ENCODE results near the gene ZGLP1. TPM values are rescaled to one million over a fixed set of nuclear protein-coding genes. Genes with fewer than 3 reads are reported as not detected.
A peak's percentile ranks its signal among the peaks of the same experiment; 100 is the strongest.

ZGLP1 gene
- total RNA-seq, 1 donor from 2014 or later: 3.4 TPM

DNA sequence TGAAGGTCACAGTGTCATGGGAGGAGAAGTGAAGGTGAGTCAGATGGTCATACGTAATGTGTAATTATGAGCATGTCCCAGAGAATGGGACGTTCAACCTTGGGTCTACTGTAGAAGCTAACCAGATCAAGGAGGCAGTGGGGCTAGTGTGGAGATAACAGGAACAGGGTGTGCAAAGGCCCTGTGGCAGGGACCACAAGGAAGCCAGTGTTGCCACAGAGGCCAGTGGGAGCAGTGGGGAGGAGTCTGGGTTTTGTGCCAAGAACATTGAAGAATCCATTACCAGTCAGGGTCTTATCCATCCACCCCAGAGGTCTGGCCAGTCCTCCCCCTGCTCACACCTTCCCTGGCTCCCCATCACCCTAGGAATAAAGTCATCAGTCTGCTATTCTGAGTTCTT lies 54.3 kb downstream of the ZGLP1 start:
- H3K4me3 Mint-ChIP-seq (ENCODE audit: unreplicated experiment): peak overlapping the region; percentile 2
- FAIRE-seq: no peak

More for the DNA sequence above, 54.3 kb downstream of the ZGLP1 start:
- DNase-seq (ENCODE audit: low read depth): no peak
- Histone ChIP-seq H4K20me1 (ENCODE audit: insufficient read depth, low read length) (peaks cover 14% of the 10 kb centered on the region), H3K4me2 (ENCODE audit: low read length) (no peak overlapping the region), H3K27ac (ENCODE audit: low read depth, low read length) (no peak overlapping the region), H3K4me3 (ENCODE audit: insufficient read depth, low read depth, low read length) (no peak overlapping the region), H3K27me3 (ENCODE audit: insufficient read depth, low read length) (no peaks in the 10 kb centered on the region), H3K9me3 (ENCODE audit: insufficient read depth, low read depth, low read length) (no peaks in the 10 kb centered on the region), H2AFZ (ENCODE audit: low read depth, low read length) (no peak overlapping the region), H3K9ac (ENCODE audit: low read length) (no peak overlapping the region), H3K79me2 (ENCODE audit: insufficient read depth, low read length) (peaks cover 23% of the 10 kb centered on the region), H3K36me3 (ENCODE audit: insufficient read depth, low read length) (peaks cover 14% of the 10 kb centered on the region), H3K4me1 (ENCODE audit: insufficient read depth, low read length) (peaks cover 20% of the 10 kb centered on the region)
- peaks cover 31% of the 10 kb centered on the region for H3K36me3 Mint-ChIP-seq (ENCODE audit: low read depth, unreplicated experiment)
- TF ChIP-seq, protein P1, sequence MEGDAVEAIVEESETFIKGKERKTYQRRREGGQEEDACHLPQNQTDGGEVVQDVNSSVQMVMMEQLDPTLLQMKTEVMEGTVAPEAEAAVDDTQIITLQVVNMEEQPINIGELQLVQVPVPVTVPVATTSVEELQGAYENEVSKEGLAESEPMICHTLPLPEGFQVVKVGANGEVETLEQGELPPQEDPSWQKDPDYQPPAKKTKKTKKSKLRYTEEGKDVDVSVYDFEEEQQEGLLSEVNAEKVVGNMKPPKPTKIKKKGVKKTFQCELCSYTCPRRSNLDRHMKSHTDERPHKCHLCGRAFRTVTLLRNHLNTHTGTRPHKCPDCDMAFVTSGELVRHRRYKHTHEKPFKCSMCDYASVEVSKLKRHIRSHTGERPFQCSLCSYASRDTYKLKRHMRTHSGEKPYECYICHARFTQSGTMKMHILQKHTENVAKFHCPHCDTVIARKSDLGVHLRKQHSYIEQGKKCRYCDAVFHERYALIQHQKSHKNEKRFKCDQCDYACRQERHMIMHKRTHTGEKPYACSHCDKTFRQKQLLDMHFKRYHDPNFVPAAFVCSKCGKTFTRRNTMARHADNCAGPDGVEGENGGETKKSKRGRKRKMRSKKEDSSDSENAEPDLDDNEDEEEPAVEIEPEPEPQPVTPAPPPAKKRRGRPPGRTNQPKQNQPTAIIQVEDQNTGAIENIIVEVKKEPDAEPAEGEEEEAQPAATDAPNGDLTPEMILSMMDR (IDR thresholded peaks at IDR 0.05; ENCODE audit: insufficient read depth, low read depth, low read length): no peak
- no peak for TF ChIP-seq EZH2 (IDR thresholded peaks at IDR 0.05; ENCODE audit: insufficient read depth, low read length)
- H3K27ac Mint-ChIP-seq (ENCODE audit: unreplicated experiment): no peak overlapping the region
- no peaks in the 10 kb centered on the region for H3K27me3 Mint-ChIP-seq (ENCODE audit: low read depth, unreplicated experiment)
- no peaks in the 10 kb centered on the region for H3K9me3 Mint-ChIP-seq (ENCODE audit: unreplicated experiment)
- peaks cover 4% of the 10 kb centered on the region for H3K4me1 Mint-ChIP-seq (ENCODE audit: low read depth, unreplicated experiment)

Other genes starting within 250 kb of the ZGLP1 start
- 73.5 and 86.8 TPM in 2 replicates for gene SHFL, start 223.5 kb downstream of the ZGLP1 start, total RNA-seq
- 0.24 TPM in 1 of 2 replicates, not detected in the other for gene ANGPTL6, start 207.1 kb downstream of the ZGLP1 start, total RNA-seq
- 54.2 and 55.6 TPM in 2 replicates for gene PPAN, start 203.5 kb downstream of the ZGLP1 start, total RNA-seq
- gene P2RY11, start 198.1 kb downstream of the ZGLP1 start, total RNA-seq: 19.3 and 22.8 TPM in 2 replicates
- 207 and 215 TPM in 2 replicates for gene EIF3G, start 189.9 kb downstream of the ZGLP1 start, total RNA-seq
- 42.6 and 50.6 TPM in 2 replicates for gene DNMT1, start 114.9 kb downstream of the ZGLP1 start, total RNA-seq
- 15.7 and 16.8 TPM in 2 replicates for gene S1PR2, start 78.5 kb downstream of the ZGLP1 start, total RNA-seq
- 57.8 and 60.3 TPM in 2 replicates for gene MRPL4, start 57.6 kb downstream of the ZGLP1 start, total RNA-seq
- 9.3 and 11.0 TPM in 2 replicates for gene ICAM1, start 38.7 kb downstream of the ZGLP1 start, total RNA-seq
- 0.20 TPM in 1 of 2 replicates, not detected in the other for gene ICAM4, start 22.9 kb downstream of the ZGLP1 start, total RNA-seq
- 0.07 and 0.31 TPM in 2 replicates for gene ICAM5, start 19.9 kb downstream of the ZGLP1 start, total RNA-seq
- 18.6 and 24.4 TPM in 2 replicates for gene FDX2, start 6.2 kb upstream of the ZGLP1 start, total RNA-seq
- gene RAVER1, start 23.7 kb upstream of the ZGLP1 start, total RNA-seq: 27.5 and 29.6 TPM in 2 replicates
- 10.9 and 12.4 TPM in 2 replicates for gene ICAM3, start 29.8 kb upstream of the ZGLP1 start, total RNA-seq
- gene TYK2, start 70.8 kb upstream of the ZGLP1 start, total RNA-seq: 76.5 and 82.7 TPM in 2 replicates
- gene CDC37, start 93.7 kb upstream of the ZGLP1 start, total RNA-seq: 240 TPM in 2 replicates
- gene PDE4A, start 110.7 kb upstream of the ZGLP1 start, total RNA-seq: 3.2 and 3.8 TPM in 2 replicates
- 43.6 and 49.4 TPM in 2 replicates for gene KEAP1, start 193.5 kb upstream of the ZGLP1 start, total RNA-seq
- 1.00 and 1.1 TPM in 2 replicates for gene S1PR5, start 207.6 kb upstream of the ZGLP1 start, total RNA-seq
- gene ATG4D, start 234.1 kb upstream of the ZGLP1 start, total RNA-seq: 23.5 and 24.8 TPM in 2 replicates

Measured in astrocyte (in vitro differentiated cells and primary cell).